IPS-15b (cell line): ENCODE data around the gene FTO.

Source experiments
- H3K27me3 ChIP-seq: one replicate; pipeline ENCODE4 v1.6.1; 2013; ENCODE audit warnings: low read length; ENCODE audit not compliant: control insufficient read depth, insufficient read depth
- H3K36me3 ChIP-seq: one replicate; pipeline ENCODE4 v1.6.1; 2013; ENCODE audit warnings: low read length; ENCODE audit not compliant: control insufficient read depth, insufficient read depth
- H3K4me1 ChIP-seq: one replicate; pipeline ENCODE4 v1.6.1; 2013; ENCODE audit warnings: mild to moderate bottlenecking, low read length; ENCODE audit not compliant: control insufficient read depth, insufficient read depth
- H3K4me3 ChIP-seq: one replicate; pipeline ENCODE4 v1.5.1; 2013; ENCODE audit warnings: low read depth, low read length
- H3K9ac ChIP-seq: one replicate; pipeline ENCODE4 v1.6.1; 2013; ENCODE audit warnings: low read depth, mild to moderate bottlenecking, low read length
- H3K9me3 ChIP-seq: one replicate; pipeline ENCODE4 v1.6.1; 2013; ENCODE audit warnings: mild to moderate bottlenecking, low read length; ENCODE audit not compliant: control insufficient read depth, insufficient read depth

The FTO gene

GRCh38 chr16:54120846-54121480 is 417.0 kb downstream of the FTO start:
- no peak overlapping the region for H3K9ac ChIP-seq
- no peaks in the 10 kb centered on the region for H3K27me3 ChIP-seq
- H3K4me3 ChIP-seq: no peak overlapping the region
- no peaks in the 10 kb centered on the region for H3K4me1 ChIP-seq
- H3K9me3 ChIP-seq: no peaks in the 10 kb centered on the region
- no peaks in the 10 kb centered on the region for H3K36me3 ChIP-seq

DNA sequence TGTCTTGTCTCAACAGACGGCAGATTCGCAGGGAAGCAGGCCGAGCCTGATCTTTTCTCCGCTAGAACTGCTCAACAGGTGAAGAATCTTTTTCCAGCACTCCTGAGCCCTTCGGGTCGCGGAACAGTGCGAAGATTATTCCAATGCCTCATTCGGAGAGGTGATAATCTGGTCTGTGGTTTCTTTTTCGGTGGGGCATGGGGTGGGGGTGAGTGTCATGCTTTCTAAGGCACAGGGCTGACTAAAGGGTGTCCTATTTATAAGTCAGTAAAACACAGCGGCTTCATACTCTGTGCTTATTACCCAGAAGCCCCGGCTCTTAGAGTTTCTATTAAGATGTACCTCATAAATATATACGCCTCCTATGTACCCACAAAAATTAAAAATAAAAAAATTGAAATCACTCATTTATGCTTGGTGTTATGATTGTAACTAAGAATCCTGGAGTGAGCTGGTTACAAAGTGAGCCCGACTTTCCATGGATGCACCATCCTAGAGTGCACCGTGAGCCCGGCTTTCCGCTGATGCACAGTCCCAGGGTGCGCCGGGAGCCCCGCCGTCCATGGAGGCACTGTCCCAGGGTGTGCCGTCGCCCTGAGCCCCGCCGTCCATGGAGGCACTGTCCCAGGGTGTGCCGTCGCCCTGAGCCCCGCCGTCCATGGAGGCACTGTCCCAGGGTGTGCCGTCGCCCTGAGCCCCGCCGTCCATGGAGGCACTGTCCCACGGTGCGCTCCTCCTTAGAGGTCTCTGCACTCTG is 417.8 kb downstream of the FTO start:
- Histone ChIP-seq H3K9ac (no peak overlapping the region), H3K27me3 (no peaks in the 10 kb centered on the region), H3K36me3 (no peaks in the 10 kb centered on the region), H3K4me1 (no peaks in the 10 kb centered on the region), H3K4me3 (no peak overlapping the region), H3K9me3 (no peaks in the 10 kb centered on the region)

GRCh38 chr16:54123766-54124165 is 419.8 kb downstream of the FTO start:
- H3K4me1 ChIP-seq: no peaks in the 10 kb centered on the region
- no peaks in the 10 kb centered on the region for H3K9me3 ChIP-seq
- no peaks in the 10 kb centered on the region for H3K27me3 ChIP-seq
- no peaks in the 10 kb centered on the region for H3K36me3 ChIP-seq
- no peak overlapping the region for H3K9ac ChIP-seq
- no peak overlapping the region for H3K4me3 ChIP-seq

GRCh38 chr16:54125751-54126655 is 422.0 kb downstream of the FTO start:
- H3K4me1 ChIP-seq: no peaks in the 10 kb centered on the region
- no peaks in the 10 kb centered on the region for H3K9me3 ChIP-seq
- no peaks in the 10 kb centered on the region for H3K36me3 ChIP-seq
- H3K27me3 ChIP-seq: no peaks in the 10 kb centered on the region
- H3K9ac ChIP-seq: no peak overlapping the region
- H3K4me3 ChIP-seq: no peak overlapping the region

DNA sequence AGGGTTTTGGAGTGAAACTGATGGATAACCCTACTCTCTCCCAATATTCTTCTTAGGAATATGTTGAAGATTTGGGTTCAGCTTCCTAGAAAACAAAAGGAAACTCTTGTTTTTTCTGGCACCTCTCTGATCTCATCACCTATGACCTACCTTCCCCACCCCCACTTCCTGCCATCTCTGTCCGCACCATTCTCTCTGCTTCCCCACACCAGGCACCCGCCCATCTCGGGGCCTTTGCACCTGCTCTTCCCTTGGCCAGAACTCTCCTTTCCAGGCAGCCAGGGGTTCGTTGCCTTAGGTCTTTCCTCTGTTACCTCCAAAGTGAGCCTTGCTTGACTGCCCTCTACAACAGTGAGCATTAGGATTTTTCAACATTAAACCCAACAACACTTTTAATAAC is 423.0 kb downstream of the FTO start:
- Histone ChIP-seq H3K27me3 (no peaks in the 10 kb centered on the region), H3K36me3 (no peaks in the 10 kb centered on the region), H3K4me1 (no peaks in the 10 kb centered on the region), H3K9ac (no peak overlapping the region), H3K4me3 (no peak overlapping the region), H3K9me3 (no peaks in the 10 kb centered on the region)

GRCh38 chr16:54128629-54129234 is 424.8 kb downstream of the FTO start:
- no peaks in the 10 kb centered on the region for H3K4me1 ChIP-seq
- no peaks in the 10 kb centered on the region for H3K27me3 ChIP-seq
- H3K36me3 ChIP-seq: no peaks in the 10 kb centered on the region
- H3K9me3 ChIP-seq: no peaks in the 10 kb centered on the region
- no peak overlapping the region for H3K9ac ChIP-seq
- H3K4me3 ChIP-seq: no peak overlapping the region

- Histone ChIP-seq H3K4me3 (no peak overlapping the region), H3K9me3 (no peaks in the 10 kb centered on the region), H3K36me3 (no peaks in the 10 kb centered on the region), H3K9ac (no peak overlapping the region), H3K27me3 (no peaks in the 10 kb centered on the region), H3K4me1 (no peaks in the 10 kb centered on the region)
Measured at GRCh38 chr16:54129810-54130209, 425.9 kb downstream of the FTO start.

DNA sequence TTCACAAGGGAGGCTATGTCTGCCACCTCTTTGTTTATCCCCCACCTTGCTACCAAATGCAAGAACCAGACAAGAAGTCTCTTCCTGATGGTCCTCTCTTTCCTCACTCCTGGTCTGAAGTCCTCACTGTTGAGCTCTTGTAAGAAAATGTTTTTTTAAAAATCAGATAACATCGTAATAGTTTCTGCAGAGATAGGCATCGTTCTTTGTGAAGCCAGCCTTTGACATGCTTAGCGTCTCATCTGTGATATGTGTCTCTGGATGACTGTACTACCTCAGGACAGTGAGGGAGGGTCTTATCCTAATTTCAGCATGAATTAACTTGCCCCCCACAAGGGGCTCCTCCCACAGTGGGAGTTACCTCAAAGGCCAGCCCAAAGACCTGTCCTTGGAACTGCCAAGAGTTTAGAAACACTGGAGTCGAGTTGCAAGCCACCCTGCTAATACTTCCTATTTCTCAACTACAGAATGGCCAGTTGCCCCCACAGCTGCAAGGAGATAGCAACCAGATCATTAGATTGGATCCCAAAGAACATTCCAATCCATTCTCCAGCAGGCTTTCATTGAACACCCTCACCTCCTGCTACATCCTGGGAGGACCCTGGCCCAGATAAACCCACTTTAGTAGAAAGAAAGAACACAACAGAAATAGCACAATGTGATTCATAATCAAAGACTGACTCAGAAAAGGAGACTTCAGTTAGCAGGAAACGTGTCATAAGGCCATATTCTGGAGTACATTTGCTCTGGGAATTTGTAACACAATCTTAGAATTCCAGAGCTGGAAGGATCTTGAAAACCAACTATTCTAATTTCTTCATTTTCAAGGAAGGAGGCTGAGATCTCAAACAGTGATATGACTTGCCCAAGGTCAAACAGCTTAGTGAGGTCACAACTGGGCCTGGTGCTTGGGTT is 431.7 kb downstream of the FTO start:
- no peaks in the 10 kb centered on the region for H3K27me3 ChIP-seq
- no peaks in the 10 kb centered on the region for H3K9me3 ChIP-seq
- no peak overlapping the region for H3K4me3 ChIP-seq
- H3K4me1 ChIP-seq: no peaks in the 10 kb centered on the region
- no peaks in the 10 kb centered on the region for H3K36me3 ChIP-seq
- no peak overlapping the region for H3K9ac ChIP-seq

DNA sequence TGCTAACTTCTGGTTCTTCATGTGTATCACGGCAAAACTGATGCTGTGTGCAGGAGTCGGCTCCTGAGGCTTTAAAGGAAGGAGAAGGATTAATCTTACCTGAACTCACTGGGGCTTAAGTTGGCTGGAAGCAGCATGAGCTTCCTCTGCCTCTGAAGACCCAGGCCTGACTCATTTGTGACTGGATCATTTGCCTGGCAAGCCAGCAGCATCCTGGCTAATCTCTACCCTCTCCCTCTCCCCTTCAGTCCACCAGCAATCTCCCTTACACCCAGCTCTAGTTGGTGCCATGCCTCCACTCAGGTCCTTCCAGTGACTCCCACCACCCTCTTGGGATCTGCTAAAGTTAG is 432.3 kb downstream of the FTO start:
- no peak overlapping the region for H3K9ac ChIP-seq
- no peaks in the 10 kb centered on the region for H3K27me3 ChIP-seq

GRCh38 chr16:54140057-54140787 is 436.3 kb downstream of the FTO start:
- no peaks in the 10 kb centered on the region for H3K9me3 ChIP-seq
- H3K4me3 ChIP-seq: no peak overlapping the region
- no peak overlapping the region for H3K9ac ChIP-seq
- no peaks in the 10 kb centered on the region for H3K36me3 ChIP-seq
- no peaks in the 10 kb centered on the region for H3K4me1 ChIP-seq
- H3K27me3 ChIP-seq: no peaks in the 10 kb centered on the region

More for the DNA sequence above, 432.3 kb downstream of the FTO start:
- no peaks in the 10 kb centered on the region for H3K9me3 ChIP-seq
- no peaks in the 10 kb centered on the region for H3K36me3 ChIP-seq
- no peaks in the 10 kb centered on the region for H3K4me1 ChIP-seq
- no peak overlapping the region for H3K4me3 ChIP-seq
